OCI-LY3 (cell line): ENCODE data around the gene KLHDC9.
A peak's percentile ranks its signal among the peaks of the same experiment; 100 is the strongest.

ENCODE experiments used
- H2AFZ ChIP-seq: fragments of 200-600, 300-600 bp; shearing (Covaris generic); 2 replicates; pipeline ENCODE4 v1.6.0; 2014; ENCODE audit warnings: antibody characterized with exemption, low read depth, low read length
- H3K27ac ChIP-seq: fragments of 200-600, 300-600 bp; sonication (generic); 2 replicates; pipeline ENCODE4 v1.5.1; 2014; ENCODE audit warnings: mild to moderate bottlenecking, low read length, moderate library complexity, mixed read lengths
- H3K27me3 ChIP-seq: fragments of 200-600, 300-600 bp; sonication (generic); 2 replicates; pipeline ENCODE4 v1.6.1; 2014; ENCODE audit warnings: low read depth, low read length, mixed read lengths
- H3K36me3 ChIP-seq: fragments of 200-600, 300-600 bp; sonication (generic); replicated peaks from 2 replicates; pipeline ENCODE3; 2014; ENCODE audit warnings: low read depth, low read length, mixed read lengths
- H3K4me1 ChIP-seq: fragments of 300-600, 200-600 bp; sonication (generic); 2 replicates; pipeline ENCODE4 v1.6.1; 2014; ENCODE audit warnings: low read length, mixed read lengths
- H3K4me2 ChIP-seq: fragments of 200-600, 300-600 bp; sonication (generic); 2 replicates; pipeline ENCODE4 v1.6.1; 2014; ENCODE audit warnings: low read length, mixed read lengths
- H3K4me3 ChIP-seq: fragments of 300-600, 200-600 bp; sonication (generic); 2 replicates; pipeline ENCODE4 v1.5.1; 2014; ENCODE audit warnings: antibody characterized with exemption, mild to moderate bottlenecking, low read length, moderate library complexity
- H3K79me2 ChIP-seq: fragments of 300-600, 200-600 bp; shearing (Covaris generic); 2 replicates; pipeline ENCODE4 v1.6.1; 2014; ENCODE audit warnings: mild to moderate bottlenecking, low read length, mixed read lengths
- H3K9ac ChIP-seq: fragments of 300-600, 200-600 bp; shearing (Covaris generic); 2 replicates; pipeline ENCODE4 v1.6.0; 2014; ENCODE audit warnings: mild to moderate bottlenecking, low read length, moderate library complexity
- H3K9me3 ChIP-seq: fragments of 200-600, 300-600 bp; shearing (Covaris generic); 2 replicates; pipeline ENCODE4 v1.6.1; 2014; ENCODE audit warnings: low read length, mixed read lengths; ENCODE audit not compliant: insufficient read depth
- H4K20me1 ChIP-seq: fragments of 200-600, 300-600 bp; sonication (generic); 2 replicates; pipeline ENCODE4 v1.6.1; 2016; ENCODE audit warnings: low read length, mixed read lengths; ENCODE audit not compliant: insufficient read depth
- EZH2phosphoT487 ChIP-seq: fragments of 200-600 bp; shearing (Covaris generic); IDR thresholded peaks from 2 replicates; pipeline ENCODE4 v1.6.1; 2018; ENCODE audit warnings: antibody characterized with exemption, mixed run types, low read depth
- TF ChIP-seq, protein P1 (sequence below): fragments of 200-600, 300-600 bp; sonication (generic); IDR thresholded peaks from 2 replicates; pipeline ENCODE4 v1.5.1; 2014; ENCODE audit warnings: antibody characterized with exemption, low read length, low read depth

KLHDC9 gene

DNA sequence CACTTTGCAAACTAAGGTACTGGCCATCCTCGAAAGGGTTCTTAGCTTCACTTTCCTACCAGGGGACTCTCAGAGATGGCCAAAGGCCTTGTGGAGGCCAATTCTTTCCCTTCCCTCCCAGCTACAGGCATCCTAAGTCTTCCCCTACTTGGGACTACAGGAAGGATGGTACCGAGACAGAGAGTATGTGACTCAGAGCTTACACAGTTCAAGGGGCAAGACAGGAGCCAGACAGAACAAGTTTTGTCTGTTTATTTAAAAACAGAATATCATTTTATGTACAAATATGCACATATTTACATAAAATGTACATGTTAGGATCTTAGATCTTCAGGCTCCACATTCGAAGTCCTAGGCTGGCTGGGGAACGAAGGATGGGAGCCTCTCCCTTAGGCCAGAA, 27.4 kb upstream of the KLHDC9 start:
- H3K36me3 ChIP-seq = peaks cover 16% of the 10 kb centered on the region
- H3K27me3 ChIP-seq = no peaks in the 10 kb centered on the region
- H3K27ac ChIP-seq = peak overlapping the region; percentile 89; the same call in 1 of the 2 replicates
- no peak overlapping the region for H3K4me3 ChIP-seq
- peaks cover 18% of the 10 kb centered on the region for H4K20me1 ChIP-seq
- peaks cover 39% of the 10 kb centered on the region for H3K79me2 ChIP-seq
- no peak for TF ChIP-seq EZH2phosphoT487
- TF ChIP-seq, protein P1, sequence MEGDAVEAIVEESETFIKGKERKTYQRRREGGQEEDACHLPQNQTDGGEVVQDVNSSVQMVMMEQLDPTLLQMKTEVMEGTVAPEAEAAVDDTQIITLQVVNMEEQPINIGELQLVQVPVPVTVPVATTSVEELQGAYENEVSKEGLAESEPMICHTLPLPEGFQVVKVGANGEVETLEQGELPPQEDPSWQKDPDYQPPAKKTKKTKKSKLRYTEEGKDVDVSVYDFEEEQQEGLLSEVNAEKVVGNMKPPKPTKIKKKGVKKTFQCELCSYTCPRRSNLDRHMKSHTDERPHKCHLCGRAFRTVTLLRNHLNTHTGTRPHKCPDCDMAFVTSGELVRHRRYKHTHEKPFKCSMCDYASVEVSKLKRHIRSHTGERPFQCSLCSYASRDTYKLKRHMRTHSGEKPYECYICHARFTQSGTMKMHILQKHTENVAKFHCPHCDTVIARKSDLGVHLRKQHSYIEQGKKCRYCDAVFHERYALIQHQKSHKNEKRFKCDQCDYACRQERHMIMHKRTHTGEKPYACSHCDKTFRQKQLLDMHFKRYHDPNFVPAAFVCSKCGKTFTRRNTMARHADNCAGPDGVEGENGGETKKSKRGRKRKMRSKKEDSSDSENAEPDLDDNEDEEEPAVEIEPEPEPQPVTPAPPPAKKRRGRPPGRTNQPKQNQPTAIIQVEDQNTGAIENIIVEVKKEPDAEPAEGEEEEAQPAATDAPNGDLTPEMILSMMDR = no peak
- H3K4me2 ChIP-seq = no peak overlapping the region; the same call in 1 of the 2 replicates
- peaks cover 35% of the 10 kb centered on the region for H3K4me1 ChIP-seq
- H3K9me3 ChIP-seq = no peaks in the 10 kb centered on the region
- H3K9ac ChIP-seq = no peak overlapping the region
- H2AFZ ChIP-seq = no peak overlapping the region

- TF ChIP-seq, protein P1 = peak; percentile 84
- TF ChIP-seq EZH2phosphoT487 = no peak
- peak overlapping the region; percentile 29; the same call in 1 of the 2 replicates for H2AFZ ChIP-seq
- H3K27ac ChIP-seq = no peak overlapping the region
- H4K20me1 ChIP-seq = peaks cover 11% of the 10 kb centered on the region
- H3K9me3 ChIP-seq = no peaks in the 10 kb centered on the region
- no peak overlapping the region for H3K4me3 ChIP-seq
- H3K4me1 ChIP-seq = peaks cover 32% of the 10 kb centered on the region
- H3K27me3 ChIP-seq = no peaks in the 10 kb centered on the region
- peaks cover 8% of the 10 kb centered on the region for H3K36me3 ChIP-seq
- no peak overlapping the region for H3K4me2 ChIP-seq
- peaks cover 28% of the 10 kb centered on the region for H3K79me2 ChIP-seq
- H3K9ac ChIP-seq = no peak overlapping the region
These were observed 26.2 kb upstream of the KLHDC9 start for GRCh38 chr1:161071886-161072371.

DNA sequence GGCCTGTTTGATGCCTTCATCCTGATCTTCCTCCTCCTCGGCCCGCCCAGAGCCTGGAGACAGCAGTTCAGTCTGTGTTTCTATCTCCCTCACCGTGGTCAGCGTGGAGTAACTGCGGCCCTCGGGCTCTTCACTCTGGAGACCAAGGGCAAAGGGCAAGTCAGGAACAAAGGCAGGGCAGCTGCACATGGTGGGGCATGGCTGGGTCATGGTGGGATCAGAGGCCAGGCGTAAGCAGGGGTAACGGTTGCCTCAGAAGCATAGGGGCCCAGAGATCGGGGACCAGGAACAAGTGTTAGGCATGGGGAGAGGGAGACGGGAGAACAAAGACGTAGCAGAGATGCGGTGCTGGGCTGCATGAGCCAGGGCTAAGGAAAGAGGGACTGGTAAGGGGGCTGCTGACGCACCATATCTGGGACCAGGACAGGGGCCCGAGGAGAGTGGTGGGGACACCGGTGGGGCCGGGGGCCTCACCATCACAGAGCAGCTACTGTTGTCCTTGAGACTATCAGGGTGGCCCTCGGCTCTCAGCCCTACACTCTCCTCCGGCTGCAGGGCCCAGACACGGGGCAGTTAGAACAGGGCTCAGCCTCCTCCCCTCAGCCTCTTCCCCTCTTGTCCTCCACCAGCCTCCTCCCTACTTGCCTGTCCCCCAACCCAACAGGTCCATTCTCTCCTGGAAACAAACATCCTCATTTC, 25.3 kb upstream of the KLHDC9 start:
- H3K27ac ChIP-seq = no peak overlapping the region
- no peak overlapping the region for H3K4me2 ChIP-seq
- H3K9ac ChIP-seq = no peak overlapping the region
- H4K20me1 ChIP-seq = peaks cover 3% of the 10 kb centered on the region
- H3K79me2 ChIP-seq = peaks cover 19% of the 10 kb centered on the region
- H3K27me3 ChIP-seq = no peaks in the 10 kb centered on the region
- H2AFZ ChIP-seq = no peak overlapping the region
- no peak overlapping the region for H3K4me3 ChIP-seq
- no peaks in the 10 kb centered on the region for H3K9me3 ChIP-seq
- TF ChIP-seq, protein P1 = no peak
- no peak for TF ChIP-seq EZH2phosphoT487
- peaks cover 2% of the 10 kb centered on the region for H3K36me3 ChIP-seq
- H3K4me1 ChIP-seq = peaks cover 25% of the 10 kb centered on the region

GRCh38 chr1:161073474-161074121, 24.6 kb upstream of the KLHDC9 start:
- H3K9me3 ChIP-seq = no peaks in the 10 kb centered on the region
- no peak overlapping the region for H2AFZ ChIP-seq
- H3K4me1 ChIP-seq = peaks cover 22% of the 10 kb centered on the region
- H3K4me2 ChIP-seq = no peak overlapping the region
- no peaks in the 10 kb centered on the region for H4K20me1 ChIP-seq
- H3K9ac ChIP-seq = no peak overlapping the region
- H3K79me2 ChIP-seq = peaks cover 12% of the 10 kb centered on the region
- no peak overlapping the region for H3K4me3 ChIP-seq
- no peak for TF ChIP-seq EZH2phosphoT487
- TF ChIP-seq, protein P1 = no peak
- H3K36me3 ChIP-seq = no peaks in the 10 kb centered on the region
- no peaks in the 10 kb centered on the region for H3K27me3 ChIP-seq
- no peak overlapping the region for H3K27ac ChIP-seq
